ENCODE data around the gene ELF4.
A peak's percentile ranks its signal among the peaks of the same experiment; 100 is the strongest.

The ELF4 gene

DNA sequence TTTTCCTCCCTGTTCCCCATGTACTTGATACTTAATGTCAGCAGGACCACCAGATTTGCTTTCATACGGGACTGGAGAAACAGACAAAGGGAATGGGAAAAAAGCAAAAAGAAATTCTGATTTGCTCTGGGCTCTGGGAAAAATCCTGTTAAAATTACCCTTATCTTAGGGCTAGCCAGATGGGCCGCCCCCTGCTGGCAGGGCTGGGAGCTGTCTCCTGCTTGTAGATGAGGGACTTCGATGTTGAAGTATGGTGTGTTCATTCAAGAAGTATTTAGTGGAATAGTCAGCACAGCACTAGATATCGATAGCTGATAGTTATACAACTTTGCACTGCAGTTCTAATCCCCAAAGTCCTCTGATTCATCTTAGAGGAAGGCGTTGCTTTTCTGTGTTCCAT, 82.1 kb downstream of the ELF4 start:
- DNase-seq (ENCODE audit: extremely low read depth, insufficient read length): no peak
- Histone ChIP-seq H3K4me3 (replicated peaks; ENCODE audit: low read depth, low read length) (no peak overlapping the region), H3K27me3 (replicated peaks; ENCODE audit: control insufficient read depth, insufficient read depth, low read length) (no peaks in the 10 kb centered on the region), H3K36me3 (ENCODE audit: control insufficient read depth, insufficient read depth, low read length) (no peaks in the 10 kb centered on the region)
- TF ChIP-seq, protein P1, sequence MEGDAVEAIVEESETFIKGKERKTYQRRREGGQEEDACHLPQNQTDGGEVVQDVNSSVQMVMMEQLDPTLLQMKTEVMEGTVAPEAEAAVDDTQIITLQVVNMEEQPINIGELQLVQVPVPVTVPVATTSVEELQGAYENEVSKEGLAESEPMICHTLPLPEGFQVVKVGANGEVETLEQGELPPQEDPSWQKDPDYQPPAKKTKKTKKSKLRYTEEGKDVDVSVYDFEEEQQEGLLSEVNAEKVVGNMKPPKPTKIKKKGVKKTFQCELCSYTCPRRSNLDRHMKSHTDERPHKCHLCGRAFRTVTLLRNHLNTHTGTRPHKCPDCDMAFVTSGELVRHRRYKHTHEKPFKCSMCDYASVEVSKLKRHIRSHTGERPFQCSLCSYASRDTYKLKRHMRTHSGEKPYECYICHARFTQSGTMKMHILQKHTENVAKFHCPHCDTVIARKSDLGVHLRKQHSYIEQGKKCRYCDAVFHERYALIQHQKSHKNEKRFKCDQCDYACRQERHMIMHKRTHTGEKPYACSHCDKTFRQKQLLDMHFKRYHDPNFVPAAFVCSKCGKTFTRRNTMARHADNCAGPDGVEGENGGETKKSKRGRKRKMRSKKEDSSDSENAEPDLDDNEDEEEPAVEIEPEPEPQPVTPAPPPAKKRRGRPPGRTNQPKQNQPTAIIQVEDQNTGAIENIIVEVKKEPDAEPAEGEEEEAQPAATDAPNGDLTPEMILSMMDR (IDR thresholded peaks at IDR 0.05; ENCODE audit: insufficient read depth, low read length, poor library complexity, severe bottlenecking): peak; percentile 88

DNA sequence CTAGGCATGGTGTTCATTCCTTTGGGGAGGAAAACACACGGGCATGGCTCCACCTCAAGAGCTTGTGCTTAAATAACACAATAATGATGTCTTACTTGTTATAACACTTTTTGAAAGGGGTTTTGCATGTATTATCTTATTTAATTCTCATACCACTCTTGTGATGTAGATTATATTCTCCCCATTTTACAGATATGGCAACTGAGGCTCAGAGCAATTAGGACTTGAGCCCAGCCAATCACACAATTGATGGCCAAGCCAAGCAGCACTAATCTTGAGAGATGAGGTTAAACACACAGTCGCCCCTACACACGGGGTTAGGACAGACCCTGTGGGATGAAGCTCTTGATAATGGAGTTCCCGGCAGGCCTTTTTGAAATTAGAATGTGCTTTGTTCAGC, 82.7 kb downstream of the ELF4 start:
- TF ChIP-seq, protein P1 (IDR thresholded peaks at IDR 0.05; ENCODE audit: insufficient read depth, low read length, poor library complexity, severe bottlenecking): no peak
- DNase-seq (ENCODE audit: extremely low read depth, insufficient read length): no peak
- no peaks in the 10 kb centered on the region for H3K27me3 ChIP-seq (replicated peaks; ENCODE audit: control insufficient read depth, insufficient read depth, low read length)
- no peak overlapping the region for H3K4me3 ChIP-seq (replicated peaks; ENCODE audit: low read depth, low read length)
- no peaks in the 10 kb centered on the region for H3K36me3 ChIP-seq (ENCODE audit: control insufficient read depth, insufficient read depth, low read length)

DNA sequence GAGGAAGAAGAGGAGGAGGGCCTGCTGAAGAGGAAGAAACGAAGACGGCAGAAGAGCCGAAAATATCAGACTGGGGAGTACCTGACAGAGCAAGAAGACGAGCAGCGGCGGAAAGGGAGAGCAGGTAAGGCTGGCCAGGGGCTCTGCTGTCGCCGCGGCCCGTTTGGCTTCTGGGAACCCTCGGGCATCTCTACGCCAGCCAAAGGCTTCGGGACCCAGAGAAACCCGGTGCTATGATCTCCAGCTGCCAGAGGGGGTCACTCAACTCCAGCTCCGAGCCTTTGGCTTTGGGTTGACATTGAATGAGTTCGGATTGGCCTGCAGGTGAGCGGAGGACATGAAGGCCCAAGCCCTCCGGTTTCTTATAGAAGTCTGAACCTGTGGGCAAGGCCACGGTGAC, 85.0 kb downstream of the ELF4 start:
- no peak for DNase-seq (ENCODE audit: extremely low read depth, insufficient read length)
- Histone ChIP-seq H3K27me3 (replicated peaks; ENCODE audit: control insufficient read depth, insufficient read depth, low read length) (no peaks in the 10 kb centered on the region), H3K36me3 (ENCODE audit: control insufficient read depth, insufficient read depth, low read length) (no peaks in the 10 kb centered on the region), H3K4me3 (replicated peaks; ENCODE audit: low read depth, low read length) (no peak overlapping the region)
- TF ChIP-seq, protein P1 (IDR thresholded peaks at IDR 0.05; ENCODE audit: insufficient read depth, low read length, poor library complexity, severe bottlenecking): no peak

DNA sequence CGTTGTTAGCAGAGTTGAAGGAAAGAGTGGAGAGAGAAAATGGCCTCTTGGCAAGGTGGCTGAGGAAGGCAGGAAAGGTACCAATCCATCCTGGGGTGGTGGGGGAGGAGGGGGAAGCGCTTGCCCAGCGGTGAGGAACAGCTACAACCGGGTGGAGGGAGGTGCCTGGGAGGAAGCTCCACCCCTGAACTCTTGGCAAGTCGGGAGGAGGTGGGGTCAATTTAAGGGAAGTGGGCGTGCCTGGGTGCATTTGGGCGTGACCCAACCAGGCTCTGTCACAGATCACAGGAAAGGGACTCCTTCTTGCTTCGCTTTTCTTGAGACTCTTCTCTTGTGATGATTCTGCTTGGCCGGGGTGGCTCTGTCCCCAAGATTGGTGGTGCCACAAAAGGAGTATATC, 86.2 kb downstream of the ELF4 start:
- H3K4me3 ChIP-seq (replicated peaks; ENCODE audit: low read depth, low read length): no peak overlapping the region
- no peaks in the 10 kb centered on the region for H3K27me3 ChIP-seq (replicated peaks; ENCODE audit: control insufficient read depth, insufficient read depth, low read length)
- DNase-seq (ENCODE audit: extremely low read depth, insufficient read length): peak; percentile 68
- H3K36me3 ChIP-seq (ENCODE audit: control insufficient read depth, insufficient read depth, low read length): no peaks in the 10 kb centered on the region
- TF ChIP-seq, protein P1 (IDR thresholded peaks at IDR 0.05; ENCODE audit: insufficient read depth, low read length, poor library complexity, severe bottlenecking): no peak

DNA sequence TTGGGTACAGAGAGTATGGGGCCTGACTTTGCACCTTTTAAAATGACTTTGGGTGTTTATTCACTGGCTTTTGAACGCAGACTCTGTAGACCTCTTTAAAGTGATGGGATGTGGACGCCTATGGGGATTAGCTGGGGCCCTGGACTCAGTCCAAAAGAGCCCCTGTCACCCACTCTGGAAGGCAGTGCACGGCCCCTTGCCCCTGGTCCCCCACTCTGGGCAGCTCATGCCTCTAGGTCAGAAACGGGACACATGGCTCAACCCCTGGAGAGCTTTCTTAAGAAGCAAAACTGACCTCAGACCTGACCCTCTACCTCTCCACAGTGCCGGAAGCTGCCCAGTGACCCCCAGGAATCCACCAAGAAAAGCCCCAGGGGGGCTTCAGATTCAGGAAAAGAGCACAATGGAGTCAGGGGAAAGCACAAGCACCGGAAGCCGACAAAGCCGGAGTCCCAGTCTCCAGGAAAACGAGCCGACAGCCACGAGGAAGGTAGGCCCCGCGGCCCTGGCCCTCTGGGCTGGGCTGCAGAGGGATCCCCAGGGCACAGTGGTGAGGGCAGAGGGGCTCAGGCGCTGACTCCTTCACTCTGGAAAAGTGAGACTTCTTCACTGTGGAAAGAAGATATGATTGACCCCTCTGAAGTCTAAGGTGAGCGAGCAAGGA, 89.5 kb downstream of the ELF4 start:
- no peak overlapping the region for H3K4me3 ChIP-seq (replicated peaks; ENCODE audit: low read depth, low read length)
- H3K27me3 ChIP-seq (replicated peaks; ENCODE audit: control insufficient read depth, insufficient read depth, low read length): no peaks in the 10 kb centered on the region

More for the DNA sequence above, 89.5 kb downstream of the ELF4 start:
- H3K36me3 ChIP-seq (ENCODE audit: control insufficient read depth, insufficient read depth, low read length): no peaks in the 10 kb centered on the region
- DNase-seq (ENCODE audit: extremely low read depth, insufficient read length): no peak
- TF ChIP-seq, protein P1 (IDR thresholded peaks at IDR 0.05; ENCODE audit: insufficient read depth, low read length, poor library complexity, severe bottlenecking): no peak

Measured in GM06990 (cell line).